HG03469 (cell line): ENCODE results near the gene EVI2B.
"Not testable (repeated sequence)": the region's sequence is repeated elsewhere in the genome, so short reads cannot be mapped to it uniquely, and the experiment has no call there.

Source experiments
- ATAC-seq: cut with Tn5 transposase; IDR thresholded peaks from one replicate; pipeline ENCODE4 v1.9.1; 2021; ENCODE audit warnings: mild to moderate bottlenecking, moderate library complexity, moderate number of reproducible peaks; ENCODE audit not compliant: unreplicated experiment

The EVI2B gene

GRCh38 chr17:31313982-31314781 lies at the start of gene EVI2B:
Gene EVI2B (minus strand): TSS chr17:31314054. CDS start chr17:31305609, 8,445 bp downstream.
- no peak for ATAC-seq

GRCh38 chr17:31357839-31358394 lies 44.1 kb upstream of the EVI2B start:
- no peak for ATAC-seq

- ATAC-seq = no peak
Observed at GRCh38 chr17:31357091-31357490, 43.2 kb upstream of the EVI2B start.

- no peak for ATAC-seq
Observed at GRCh38 chr17:31355935-31356334, 42.1 kb upstream of the EVI2B start.

- no peak for ATAC-seq
Observed at GRCh38 chr17:31349454-31349853, 35.6 kb upstream of the EVI2B start.

- ATAC-seq = not testable (repeated sequence)
Observed at GRCh38 chr17:31345191-31345747, 31.4 kb upstream of the EVI2B start.

GRCh38 chr17:31339906-31340661 lies 26.2 kb upstream of the EVI2B start:
- ATAC-seq = no peak

- ATAC-seq = no peak
Observed at GRCh38 chr17:31329221-31329620, 15.4 kb upstream of the EVI2B start.

GRCh38 chr17:31328160-31328535 lies 14.3 kb upstream of the EVI2B start:
- ATAC-seq = no peak

GRCh38 chr17:31327534-31328159 lies 13.8 kb upstream of the EVI2B start:
- no peak for ATAC-seq

GRCh38 chr17:31323551-31323950 lies 9.7 kb upstream of the EVI2B start:
- no peak for ATAC-seq

GRCh38 chr17:31321966-31322365 lies 8.1 kb upstream of the EVI2B start:
- ATAC-seq = no peak

GRCh38 chr17:31321481-31321880 lies 7.6 kb upstream of the EVI2B start, which contains the start of gene EVI2A:
Gene EVI2A (minus strand): TSS chr17:31321622. CDS start chr17:31319013, 2,609 bp downstream.
- ATAC-seq = no peak

GRCh38 chr17:31320791-31321190 lies 6.9 kb upstream of the EVI2B start:
- ATAC-seq = no peak

GRCh38 chr17:31320241-31320640 lies 6.4 kb upstream of the EVI2B start:
- no peak for ATAC-seq

GRCh38 chr17:31318851-31319661 lies 5.2 kb upstream of the EVI2B start:
- no peak for ATAC-seq

- no peak for ATAC-seq
Observed at GRCh38 chr17:31318298-31318801, 4.5 kb upstream of the EVI2B start.

GRCh38 chr17:31314782-31315100 lies 887 bp upstream of the EVI2B start:
- ATAC-seq = no peak

GRCh38 chr17:31312223-31312622 lies 1.6 kb downstream of the EVI2B start:
- ATAC-seq = not testable (repeated sequence)

- ATAC-seq = no peak
Observed at GRCh38 chr17:31311526-31311925, 2.3 kb downstream of the EVI2B start.
